GM21737 (cell line): ENCODE data around the gene SORCS2.

ENCODE experiments used
- ATAC-seq: cut with Tn5 transposase; IDR thresholded peaks from one replicate; pipeline ENCODE4 v1.9.1; 2021; ENCODE audit warnings: mild to moderate bottlenecking, moderate library complexity; ENCODE audit not compliant: unreplicated experiment

The SORCS2 gene

GRCh38 chr4:7285244-7286094 is 93.1 kb downstream of the SORCS2 start:
- no peak for ATAC-seq

GRCh38 chr4:7286170-7286569 is 93.8 kb downstream of the SORCS2 start:
- ATAC-seq = no peak

- ATAC-seq = no peak
Observed at GRCh38 chr4:7286798-7287197, 94.5 kb downstream of the SORCS2 start.

- ATAC-seq = no peak
Observed at GRCh38 chr4:7287274-7287917, 95.1 kb downstream of the SORCS2 start.

- no peak for ATAC-seq
Observed at GRCh38 chr4:7287918-7288280, 95.6 kb downstream of the SORCS2 start.

- ATAC-seq = no peak
Observed at GRCh38 chr4:7288751-7289523, 96.6 kb downstream of the SORCS2 start.

- no peak for ATAC-seq
Observed at GRCh38 chr4:7289589-7289988, 97.3 kb downstream of the SORCS2 start.

- ATAC-seq = no peak
Observed at GRCh38 chr4:7291372-7292114, 99.2 kb downstream of the SORCS2 start.

GRCh38 chr4:7293703-7294102 is 101.4 kb downstream of the SORCS2 start:
- no peak for ATAC-seq

GRCh38 chr4:7294176-7294756 is 101.9 kb downstream of the SORCS2 start:
- ATAC-seq = no peak

- no peak for ATAC-seq
Observed at GRCh38 chr4:7295197-7295910, 103.0 kb downstream of the SORCS2 start.

GRCh38 chr4:7295911-7296660 is 103.7 kb downstream of the SORCS2 start:
- no peak for ATAC-seq

GRCh38 chr4:7296661-7297335 is 104.5 kb downstream of the SORCS2 start:
- ATAC-seq = no peak

- ATAC-seq = no peak
Observed at GRCh38 chr4:7297374-7297773, 105.0 kb downstream of the SORCS2 start.

GRCh38 chr4:7297881-7298280 is 105.5 kb downstream of the SORCS2 start:
- no peak for ATAC-seq

GRCh38 chr4:7298619-7299009 is 106.3 kb downstream of the SORCS2 start:
- no peak for ATAC-seq

- no peak for ATAC-seq
Observed at GRCh38 chr4:7299010-7299907, 106.9 kb downstream of the SORCS2 start.
